ENCODE data around the gene CTNNA2. TPM values are rescaled to one million over a fixed set of nuclear protein-coding genes. Genes with fewer than 3 reads are reported as not detected.

CTNNA2 gene
- total RNA-seq, 1 donor from 2014 or later = 2.9 TPM

GRCh38 chr2:79620679-79621078 lies 107.8 kb downstream of the CTNNA2 start:
- H3K4me1 ChIP-seq = no peaks in the 10 kb centered on the region
- H3K27me3 ChIP-seq = no peaks in the 10 kb centered on the region
- no peak overlapping the region for H3K27ac ChIP-seq
- no peak for TF ChIP-seq POLR2AphosphoS5 (IDR thresholded peaks at IDR 0.05; ENCODE audit: insufficient read depth in 1 of 2, low read depth in 1 of 2)
- TF ChIP-seq, protein P1, sequence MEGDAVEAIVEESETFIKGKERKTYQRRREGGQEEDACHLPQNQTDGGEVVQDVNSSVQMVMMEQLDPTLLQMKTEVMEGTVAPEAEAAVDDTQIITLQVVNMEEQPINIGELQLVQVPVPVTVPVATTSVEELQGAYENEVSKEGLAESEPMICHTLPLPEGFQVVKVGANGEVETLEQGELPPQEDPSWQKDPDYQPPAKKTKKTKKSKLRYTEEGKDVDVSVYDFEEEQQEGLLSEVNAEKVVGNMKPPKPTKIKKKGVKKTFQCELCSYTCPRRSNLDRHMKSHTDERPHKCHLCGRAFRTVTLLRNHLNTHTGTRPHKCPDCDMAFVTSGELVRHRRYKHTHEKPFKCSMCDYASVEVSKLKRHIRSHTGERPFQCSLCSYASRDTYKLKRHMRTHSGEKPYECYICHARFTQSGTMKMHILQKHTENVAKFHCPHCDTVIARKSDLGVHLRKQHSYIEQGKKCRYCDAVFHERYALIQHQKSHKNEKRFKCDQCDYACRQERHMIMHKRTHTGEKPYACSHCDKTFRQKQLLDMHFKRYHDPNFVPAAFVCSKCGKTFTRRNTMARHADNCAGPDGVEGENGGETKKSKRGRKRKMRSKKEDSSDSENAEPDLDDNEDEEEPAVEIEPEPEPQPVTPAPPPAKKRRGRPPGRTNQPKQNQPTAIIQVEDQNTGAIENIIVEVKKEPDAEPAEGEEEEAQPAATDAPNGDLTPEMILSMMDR (IDR thresholded peaks at IDR 0.05) = no peak
- TF ChIP-seq POLR2A (IDR thresholded peaks at IDR 0.05) = no peak
- no peaks in the 10 kb centered on the region for H3K9me3 ChIP-seq
- intact Hi-C loops (cut with DNase I) = no loop called here
- H3K4me3 ChIP-seq = no peak overlapping the region
- no peak for DNase-seq (ENCODE audit: extremely low spot score in 2 of 2)
- no peaks in the 10 kb centered on the region for H3K36me3 ChIP-seq

GRCh38 chr2:79621252-79621651 lies 108.4 kb downstream of the CTNNA2 start:
- TF ChIP-seq, protein P1 (IDR thresholded peaks at IDR 0.05) = no peak
- no peak for TF ChIP-seq POLR2A (IDR thresholded peaks at IDR 0.05)
- Histone ChIP-seq H3K4me1 (no peaks in the 10 kb centered on the region), H3K27ac (no peak overlapping the region), H3K4me3 (no peak overlapping the region), H3K36me3 (no peaks in the 10 kb centered on the region), H3K9me3 (no peaks in the 10 kb centered on the region), H3K27me3 (no peaks in the 10 kb centered on the region)
- intact Hi-C loops (cut with DNase I) = no loop called here
- DNase-seq (ENCODE audit: extremely low spot score in 2 of 2) = no peak

DNA sequence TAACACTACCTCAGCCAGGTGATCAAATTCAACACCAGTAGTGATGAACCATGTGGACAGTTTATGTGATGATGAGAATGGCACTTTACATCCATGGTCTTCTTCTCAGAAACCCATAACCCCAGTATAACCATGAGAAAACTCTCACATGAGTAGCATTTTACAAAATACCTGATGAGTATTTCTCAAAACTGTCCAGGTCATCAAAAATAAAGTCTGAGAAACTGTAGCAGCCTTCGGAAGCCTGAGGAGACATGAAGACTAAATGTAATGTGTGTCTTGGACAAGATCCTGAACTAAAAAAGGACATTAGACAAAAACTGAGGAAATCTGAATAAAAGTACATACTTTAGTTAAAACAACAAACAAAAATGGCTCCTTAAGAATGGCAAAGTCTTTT lies 108.9 kb downstream of the CTNNA2 start:
- Histone ChIP-seq H3K36me3 (no peaks in the 10 kb centered on the region), H3K4me1 (no peaks in the 10 kb centered on the region), H3K9me3 (no peaks in the 10 kb centered on the region), H3K27me3 (no peaks in the 10 kb centered on the region), H3K27ac (no peak overlapping the region), H3K4me3 (no peak overlapping the region)
- no peak for DNase-seq (ENCODE audit: extremely low spot score in 2 of 2)
- TF ChIP-seq POLR2A (IDR thresholded peaks at IDR 0.05) = no peak
- TF ChIP-seq POLR2AphosphoS5 (IDR thresholded peaks at IDR 0.05; ENCODE audit: insufficient read depth in 1 of 2, low read depth in 1 of 2) = no peak
- TF ChIP-seq, protein P1 (IDR thresholded peaks at IDR 0.05) = no peak
- intact Hi-C loops (cut with DNase I) = no loop called here

DNA sequence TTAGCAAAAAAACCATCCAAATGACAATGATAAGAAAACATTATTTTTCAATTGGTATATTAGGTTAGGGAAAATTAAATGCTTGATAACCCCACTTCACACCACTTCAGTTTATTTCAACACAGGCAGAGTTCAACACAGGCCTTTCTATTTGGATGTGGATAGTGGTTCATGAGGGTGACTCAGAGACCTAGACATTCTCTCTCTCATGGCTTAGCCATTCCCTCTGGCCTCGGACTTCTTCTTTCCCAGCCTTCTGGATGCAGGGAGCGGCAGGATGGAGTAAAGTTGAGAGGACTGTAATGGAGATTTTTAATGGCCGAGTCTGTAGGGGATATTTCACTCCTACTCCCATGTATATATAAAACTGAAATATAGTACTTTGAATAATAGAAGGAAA lies 109.7 kb downstream of the CTNNA2 start:
- intact Hi-C loops (cut with DNase I) = no loop called here
- H3K27ac ChIP-seq = no peak overlapping the region
- no peaks in the 10 kb centered on the region for H3K36me3 ChIP-seq
- no peak overlapping the region for H3K4me3 ChIP-seq
- H3K9me3 ChIP-seq = no peaks in the 10 kb centered on the region
- no peaks in the 10 kb centered on the region for H3K4me1 ChIP-seq
- no peaks in the 10 kb centered on the region for H3K27me3 ChIP-seq
- DNase-seq (ENCODE audit: extremely low spot score in 2 of 2) = no peak
- TF ChIP-seq POLR2AphosphoS5 (IDR thresholded peaks at IDR 0.05; ENCODE audit: insufficient read depth in 1 of 2, low read depth in 1 of 2) (no peak), POLR2A (IDR thresholded peaks at IDR 0.05) (no peak)
- TF ChIP-seq, protein P1 (IDR thresholded peaks at IDR 0.05) = no peak

GRCh38 chr2:79627237-79627636 lies 114.4 kb downstream of the CTNNA2 start:
- H3K4me3 ChIP-seq = no peak overlapping the region
- no peak overlapping the region for H3K27ac ChIP-seq
- intact Hi-C loops (cut with DNase I) = no loop called here
- H3K9me3 ChIP-seq = no peaks in the 10 kb centered on the region
- TF ChIP-seq POLR2A (IDR thresholded peaks at IDR 0.05) (no peak), POLR2AphosphoS5 (IDR thresholded peaks at IDR 0.05; ENCODE audit: insufficient read depth in 1 of 2, low read depth in 1 of 2) (no peak)
- TF ChIP-seq, protein P1 (IDR thresholded peaks at IDR 0.05) = no peak
- H3K4me1 ChIP-seq = no peaks in the 10 kb centered on the region
- no peak for DNase-seq (ENCODE audit: extremely low spot score in 2 of 2)
- H3K27me3 ChIP-seq = no peaks in the 10 kb centered on the region
- H3K36me3 ChIP-seq = no peaks in the 10 kb centered on the region

Measured in vagina (tissue), 2 donors.